GM12864 (cell line): ENCODE measurements around the gene CLDN5.
A peak's percentile ranks its signal among the peaks of the same experiment; 100 is the strongest.

Experiments
- DNase-seq: peaks from one replicate; pipeline ENCODE4 v3.0.0-alpha.2; 2011; ENCODE audit warnings: low read depth
- H3K4me3 ChIP-seq: 2 replicates; pipeline ENCODE4 v1.5.1; 2011; ENCODE audit warnings: mild to moderate bottlenecking, low read depth, low read length, control low read depth
- CTCF ChIP-seq: IDR thresholded peaks from 2 replicates; pipeline ENCODE4 v1.5.1; 2011; ENCODE audit warnings: low read depth, mild to moderate bottlenecking, moderate library complexity, low read length, control low read depth, inconsistent platforms; ENCODE audit errors: missing control alignments

The CLDN5 gene

GRCh38 chr22:19476023-19476422 lies 48.2 kb downstream of the CLDN5 start:
- no peak overlapping the region for H3K4me3 ChIP-seq
- no peak for TF ChIP-seq CTCF
- no peak for DNase-seq

- no peak overlapping the region for H3K4me3 ChIP-seq
- peak; percentile 9 for TF ChIP-seq CTCF
- DNase-seq: no peak
Measured at GRCh38 chr22:19473578-19473977, 50.6 kb downstream of the CLDN5 start.
